Erythroblast (primary cell): ENCODE data around the gene LSR.

Experiments used
- GATA1 ChIP-seq: IDR thresholded peaks from 2 replicates; pipeline ENCODE4 v1.6.1; 2011; ENCODE audit warnings: low read depth, mild to moderate bottlenecking, control low read depth, low read length, moderate library complexity
- POLR2A ChIP-seq: IDR thresholded peaks from 2 replicates; pipeline ENCODE4 v1.6.1; 2011; ENCODE audit warnings: mild to moderate bottlenecking, low read length

DNA sequence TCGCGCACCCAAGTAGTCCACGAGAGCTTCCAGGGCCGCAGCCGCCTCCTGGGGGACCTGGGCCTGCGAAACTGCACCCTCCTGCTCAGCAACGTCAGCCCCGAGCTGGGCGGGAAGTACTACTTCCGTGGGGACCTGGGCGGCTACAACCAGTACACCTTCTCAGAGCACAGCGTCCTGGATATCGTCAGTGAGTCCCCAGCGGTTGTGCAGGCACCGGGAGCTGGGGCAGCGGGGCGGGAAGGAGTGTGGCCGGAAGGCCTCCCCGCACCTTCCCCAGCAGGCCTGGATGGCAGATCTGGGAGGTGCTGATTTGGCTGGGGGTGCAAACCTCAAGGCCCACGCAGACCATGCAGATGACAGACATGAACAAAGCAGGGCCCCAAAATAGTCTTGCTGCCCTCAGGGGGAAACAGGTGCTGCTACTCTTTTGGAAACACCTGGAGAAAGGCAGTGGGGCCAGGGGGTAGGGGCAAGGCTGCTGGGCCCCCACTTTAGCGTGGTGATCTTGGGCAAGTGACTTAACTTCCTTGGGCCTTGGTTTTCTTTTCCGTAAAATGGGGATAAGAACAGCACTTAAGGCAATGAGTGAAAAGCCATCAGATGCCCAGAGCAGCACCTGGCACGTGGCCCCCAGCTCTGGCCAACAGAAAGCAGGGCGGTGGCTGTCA lies 47.1 kb downstream of the LSR start:
- TF ChIP-seq POLR2A, result no peak
- no peak for TF ChIP-seq GATA1
